Astrocyte (in vitro differentiated cells and primary cell): ENCODE results near the gene RNF41. TPM values are rescaled to one million over a fixed set of nuclear protein-coding genes. Genes with fewer than 3 reads are reported as not detected.

ENCODE experiments used
- DNase-seq: peaks from one replicate; pipeline ENCODE4 v3.0.0-alpha.2; 2010; ENCODE audit warnings: low read depth
- FAIRE-seq: peaks from 2 replicates; lab custom pipeline; 2011; peaks lifted over from hg19 to GRCh38; lab: Jason Lieb, UNC
- H2AFZ ChIP-seq: 2 replicates; pipeline ENCODE4 v1.6.0; 2012; ENCODE audit warnings: low read depth, low read length, inconsistent platforms
- H3K27ac ChIP-seq: 2 replicates; pipeline ENCODE4 v1.5.1; 2011; ENCODE audit warnings: low read depth, low read length, inconsistent platforms
- H3K27me3 ChIP-seq: 2 replicates; pipeline ENCODE4 v1.6.0; 2011; ENCODE audit warnings: low read length, inconsistent platforms; ENCODE audit not compliant: insufficient read depth
- H3K36me3 ChIP-seq: 2 replicates; pipeline ENCODE4 v1.5.1; 2011; ENCODE audit warnings: low read length, inconsistent platforms; ENCODE audit not compliant: insufficient read depth
- H3K4me1 ChIP-seq: 2 replicates; pipeline ENCODE4 v1.5.1; 2011; ENCODE audit warnings: low read length, inconsistent platforms; ENCODE audit not compliant: insufficient read depth
- H3K4me2 ChIP-seq: 2 replicates; pipeline ENCODE4 v1.6.0; 2012; ENCODE audit warnings: low read length, inconsistent platforms
- H3K4me3 ChIP-seq: 2 replicates; pipeline ENCODE4 v1.5.1; 2011; ENCODE audit warnings: low read depth, mild to moderate bottlenecking, low read length, inconsistent platforms; ENCODE audit not compliant: insufficient read depth
- H3K79me2 ChIP-seq: 2 replicates; pipeline ENCODE4 v1.6.0; 2012; ENCODE audit warnings: mild to moderate bottlenecking, low read length, inconsistent platforms; ENCODE audit not compliant: insufficient read depth
- H3K9ac ChIP-seq: 2 replicates; pipeline ENCODE4 v1.6.0; 2012; ENCODE audit warnings: mild to moderate bottlenecking, low read length, inconsistent platforms
- H3K9me3 ChIP-seq: 2 replicates; pipeline ENCODE4 v1.5.1; 2012; ENCODE audit warnings: low read depth, mild to moderate bottlenecking, low read length, inconsistent platforms; ENCODE audit not compliant: insufficient read depth
- H4K20me1 ChIP-seq: 2 replicates; pipeline ENCODE4 v1.6.0; 2012; ENCODE audit warnings: low read length, inconsistent platforms; ENCODE audit not compliant: insufficient read depth
- H3K27ac Mint-ChIP-seq: one replicate; pipeline ENCODE4 v1.8.0; 2021; ENCODE audit warnings: mild to moderate bottlenecking, mixed read lengths; ENCODE audit not compliant: unreplicated experiment
- H3K27me3 Mint-ChIP-seq: one replicate; pipeline ENCODE4 v1.8.0; 2021; ENCODE audit warnings: low read depth, mixed read lengths; ENCODE audit not compliant: unreplicated experiment
- H3K36me3 Mint-ChIP-seq: one replicate; pipeline ENCODE4 v1.8.0; 2021; ENCODE audit warnings: low read depth, mixed read lengths; ENCODE audit not compliant: unreplicated experiment
- H3K4me1 Mint-ChIP-seq: one replicate; pipeline ENCODE4 v1.8.0; 2021; ENCODE audit warnings: low read depth, mixed read lengths; ENCODE audit not compliant: unreplicated experiment
- H3K4me3 Mint-ChIP-seq: one replicate; pipeline ENCODE4 v1.8.0; 2021; ENCODE audit warnings: mild to moderate bottlenecking, moderate library complexity, mixed read lengths; ENCODE audit not compliant: unreplicated experiment
- H3K9me3 Mint-ChIP-seq: one replicate; pipeline ENCODE4 v1.8.0; 2021; ENCODE audit warnings: mild to moderate bottlenecking, mixed read lengths; ENCODE audit not compliant: unreplicated experiment
- CTCF ChIP-seq: IDR thresholded peaks from 2 replicates; pipeline ENCODE4 v1.5.1; 2011; ENCODE audit warnings: low read depth, mild to moderate bottlenecking, inconsistent platforms, low read length, moderate library complexity; ENCODE audit not compliant: insufficient read depth
- EZH2 ChIP-seq: IDR thresholded peaks from 2 replicates; pipeline ENCODE4 v1.6.1; 2012; ENCODE audit warnings: mild to moderate bottlenecking, low read length, inconsistent platforms; ENCODE audit not compliant: insufficient read depth
- total RNA-seq: library from RNA; stranded (reverse); gene quantifications from 2 replicates; pipeline ENCODE4 v1.2.1, GENCODE V29; 2021

RNF41 gene
- total RNA-seq, 1 donor from 2014 or later = 85.8 TPM

- Mint-ChIP-seq H3K4me1 (peaks cover 12% of the 10 kb centered on the region), H3K4me3 (peak overlapping the region; percentile 86)
These were observed 3.2 kb upstream of the RNF41 start for GRCh38 chr12:56224954-56225353.

GRCh38 chr12:56224102-56224701 is 2.5 kb upstream of the RNF41 start, which contains the start of gene NABP2:
Gene NABP2 (plus strand): TSS chr12:56224342. CDS start chr12:56224857, 515 bp downstream.
- Histone ChIP-seq H4K20me1 (no peaks in the 10 kb centered on the region), H3K27me3 (no peaks in the 10 kb centered on the region), H3K79me2 (peaks cover 24% of the 10 kb centered on the region), H3K9me3 (no peaks in the 10 kb centered on the region), H3K4me3 (peak within 1 kb of the TSS; percentile 74), H3K36me3 (peaks cover 3% of the 10 kb centered on the region), H3K27ac (peak within 1 kb of the TSS; percentile 42), H2AFZ (peak within 1 kb of the TSS; percentile 86), H3K4me1 (peaks cover 19% of the 10 kb centered on the region), H3K4me2 (peak within 1 kb of the TSS; percentile 91), H3K9ac (peak within 1 kb of the TSS; percentile 86)
- FAIRE-seq (no peak), DNase-seq (peak; percentile 91)
- TF ChIP-seq CTCF (peak; percentile 73), EZH2 (no peak)
- Mint-ChIP-seq H3K27me3 (no peaks in the 10 kb centered on the region), H3K4me3 (peak within 1 kb of the TSS; percentile 86), H3K27ac (peak within 1 kb of the TSS; percentile 84), H3K4me1 (peaks cover 12% of the 10 kb centered on the region), H3K9me3 (no peaks in the 10 kb centered on the region), H3K36me3 (peaks cover 4% of the 10 kb centered on the region)

More at GRCh38 chr12:56224954-56225353, 3.2 kb upstream of the RNF41 start:
- Histone ChIP-seq H3K27ac (no peak overlapping the region), H3K9ac (peak overlapping the region; percentile 86), H3K4me3 (peak overlapping the region; percentile 74), H3K4me2 (peak overlapping the region; percentile 91), H4K20me1 (no peaks in the 10 kb centered on the region), H3K36me3 (peaks cover 3% of the 10 kb centered on the region), H2AFZ (peak overlapping the region; percentile 86), H3K79me2 (peaks cover 17% of the 10 kb centered on the region), H3K27me3 (no peaks in the 10 kb centered on the region), H3K9me3 (no peaks in the 10 kb centered on the region), H3K4me1 (peaks cover 19% of the 10 kb centered on the region)
- TF ChIP-seq CTCF (no peak), EZH2 (no peak)
- DNase-seq (no peak), FAIRE-seq (no peak)
- Mint-ChIP-seq H3K9me3 (no peaks in the 10 kb centered on the region), H3K36me3 (peaks cover 4% of the 10 kb centered on the region), H3K27ac (no peak overlapping the region), H3K27me3 (no peaks in the 10 kb centered on the region)

DNA sequence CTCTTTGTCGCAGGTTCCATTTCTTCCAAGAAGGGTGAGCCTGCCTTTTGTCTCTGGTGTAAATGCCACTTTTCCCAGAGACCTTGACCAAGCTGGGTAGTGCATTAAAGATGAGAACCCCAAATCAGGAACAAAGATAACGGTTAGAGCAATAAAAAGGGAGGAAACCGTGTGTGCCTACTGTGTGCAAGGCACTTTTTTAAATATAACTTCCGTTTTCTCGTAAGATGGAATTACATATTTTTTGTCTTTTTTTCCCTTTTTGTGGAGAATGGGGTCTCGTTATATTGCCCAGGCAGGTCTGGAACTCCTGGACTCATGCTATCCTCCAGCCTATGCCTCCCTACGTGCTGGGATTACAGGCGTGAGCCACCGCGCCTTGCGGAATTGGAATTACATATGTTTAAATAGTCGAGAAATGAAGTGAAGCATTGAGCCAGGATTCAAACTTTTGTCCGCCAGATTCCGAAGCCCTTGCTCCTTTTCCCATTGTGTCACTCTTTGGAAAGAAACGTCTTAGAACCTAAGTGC is 1.9 kb upstream of the RNF41 start:
- peak overlapping the region; percentile 42 for H3K27ac ChIP-seq
- Mint-ChIP-seq H3K27me3 (no peaks in the 10 kb centered on the region), H3K27ac (peak overlapping the region; percentile 84), H3K4me1 (peaks cover 12% of the 10 kb centered on the region), H3K4me3 (peak overlapping the region; percentile 42), H3K36me3 (peaks cover 2% of the 10 kb centered on the region), H3K9me3 (no peaks in the 10 kb centered on the region)
- H2AFZ ChIP-seq = peak overlapping the region; percentile 70
- DNase-seq (no peak), FAIRE-seq (no peak)
- H3K4me3 ChIP-seq = peak overlapping the region; percentile 74
- H3K4me2 ChIP-seq = peak overlapping the region; percentile 91
- H3K4me1 ChIP-seq = peaks cover 19% of the 10 kb centered on the region
- H3K9ac ChIP-seq = peak overlapping the region; percentile 59
- H3K36me3 ChIP-seq = peaks cover 3% of the 10 kb centered on the region
- H4K20me1 ChIP-seq = no peaks in the 10 kb centered on the region
- H3K9me3 ChIP-seq = no peaks in the 10 kb centered on the region
- H3K79me2 ChIP-seq = peaks cover 28% of the 10 kb centered on the region
- H3K27me3 ChIP-seq = no peaks in the 10 kb centered on the region
- TF ChIP-seq EZH2 (no peak), CTCF (no peak)
